Parathyroid adenoma (tissue), 2 donors: ENCODE results near the gene WFS1.

Experiments
- H2AFZ ChIP-seq: fragments of 300-600 bp; sonication (generic); one replicate; pipeline ENCODE4 v1.7.0; 2017; ENCODE audit warnings: antibody characterized with exemption, mild to moderate bottlenecking
- H3K27ac ChIP-seq: fragments of 300-600 bp; sonication (generic); one replicate; pipeline ENCODE4 v1.7.0; 2017
- H3K27me3 ChIP-seq: fragments of 300-600 bp; sonication (generic); one replicate; pipeline ENCODE4 v1.7.0; 2017; ENCODE audit warnings: low read length; ENCODE audit not compliant: control insufficient read depth, insufficient read depth
- H3K36me3 ChIP-seq: fragments of 300-600 bp; sonication (generic); one replicate; pipeline ENCODE4 v1.7.0; 2017; ENCODE audit warnings: low read length; ENCODE audit not compliant: control insufficient read depth, insufficient read depth
- H3K4me1 ChIP-seq: fragments of 300-600 bp; sonication (generic); one replicate; pipeline ENCODE4 v1.7.0; 2017; ENCODE audit warnings: control low read depth
- H3K4me2 ChIP-seq: fragments of 300-600 bp; sonication (generic); one replicate; pipeline ENCODE4 v1.7.0; 2017; ENCODE audit warnings: low read length
- H3K4me3 ChIP-seq: fragments of 300-600 bp; sonication (generic); one replicate; pipeline ENCODE4 v1.7.0; 2017; ENCODE audit warnings: low read depth, low read length
- H3K79me2 ChIP-seq: fragments of 300-600 bp; sonication (generic); one replicate; pipeline ENCODE4 v1.7.0; 2017; ENCODE audit warnings: control low read depth
- H3K9ac ChIP-seq: fragments of 300-600 bp; sonication (generic); one replicate; pipeline ENCODE4 v1.7.0; 2017; ENCODE audit warnings: mild to moderate bottlenecking
- H3K9me3 ChIP-seq: fragments of 300-600 bp; sonication (generic); one replicate; pipeline ENCODE4 v1.7.0; 2017; ENCODE audit warnings: low read length; ENCODE audit not compliant: control insufficient read depth
- TF ChIP-seq, protein P1 (sequence below): fragments of 300-600 bp; sonication (generic); IDR thresholded peaks from one replicate; pipeline ENCODE4 v1.7.0; 2017; ENCODE audit warnings: antibody characterized with exemption, mild to moderate bottlenecking
- donor health status: primary hyperparathyroidism.

WFS1 gene

DNA sequence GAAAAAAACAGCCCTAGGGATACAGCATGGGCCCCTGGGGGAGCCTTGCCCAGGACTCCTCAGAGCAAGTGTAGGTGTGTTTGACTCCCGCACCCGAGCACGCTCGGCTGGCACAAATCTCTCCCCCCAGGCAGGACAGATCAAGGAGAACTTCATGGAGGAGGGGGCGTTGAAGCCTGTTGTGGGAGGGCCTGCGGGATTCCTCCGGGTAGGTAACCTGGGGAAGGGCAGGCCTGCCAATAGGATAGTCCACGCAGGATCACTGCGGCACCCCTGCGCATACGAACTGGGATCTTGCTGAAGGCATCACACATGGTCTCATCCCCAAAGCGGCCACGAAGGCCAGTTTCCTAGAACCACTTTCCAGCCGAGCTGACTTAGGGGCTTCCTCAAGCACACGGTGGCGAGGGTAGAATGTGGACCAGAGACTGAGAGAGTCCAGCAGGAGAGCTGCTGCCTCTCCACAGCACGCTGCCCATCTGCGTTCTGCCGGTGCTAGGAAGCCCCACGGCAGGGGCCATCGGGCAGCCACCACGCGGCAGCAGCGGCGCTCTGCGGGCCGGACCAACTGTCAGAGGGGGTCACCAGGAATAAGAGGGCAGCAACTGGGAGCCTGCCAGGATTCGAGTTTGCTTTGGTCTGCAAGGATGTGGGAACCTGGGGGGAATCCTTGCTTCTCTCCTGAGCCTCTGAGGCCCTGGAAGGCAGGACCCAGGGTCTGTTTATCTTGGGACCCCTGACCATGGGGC lies 56.8 kb downstream of the WFS1 start:
- no peaks in the 10 kb centered on the region for H3K9me3 ChIP-seq
- H2AFZ ChIP-seq = no peak overlapping the region
- no peaks in the 10 kb centered on the region for H3K27me3 ChIP-seq
- H3K9ac ChIP-seq = no peak overlapping the region
- H3K4me1 ChIP-seq = no peaks in the 10 kb centered on the region
- no peaks in the 10 kb centered on the region for H3K36me3 ChIP-seq
- no peak overlapping the region for H3K27ac ChIP-seq
- no peak overlapping the region for H3K4me3 ChIP-seq
- no peak overlapping the region for H3K4me2 ChIP-seq
- TF ChIP-seq, protein P1, sequence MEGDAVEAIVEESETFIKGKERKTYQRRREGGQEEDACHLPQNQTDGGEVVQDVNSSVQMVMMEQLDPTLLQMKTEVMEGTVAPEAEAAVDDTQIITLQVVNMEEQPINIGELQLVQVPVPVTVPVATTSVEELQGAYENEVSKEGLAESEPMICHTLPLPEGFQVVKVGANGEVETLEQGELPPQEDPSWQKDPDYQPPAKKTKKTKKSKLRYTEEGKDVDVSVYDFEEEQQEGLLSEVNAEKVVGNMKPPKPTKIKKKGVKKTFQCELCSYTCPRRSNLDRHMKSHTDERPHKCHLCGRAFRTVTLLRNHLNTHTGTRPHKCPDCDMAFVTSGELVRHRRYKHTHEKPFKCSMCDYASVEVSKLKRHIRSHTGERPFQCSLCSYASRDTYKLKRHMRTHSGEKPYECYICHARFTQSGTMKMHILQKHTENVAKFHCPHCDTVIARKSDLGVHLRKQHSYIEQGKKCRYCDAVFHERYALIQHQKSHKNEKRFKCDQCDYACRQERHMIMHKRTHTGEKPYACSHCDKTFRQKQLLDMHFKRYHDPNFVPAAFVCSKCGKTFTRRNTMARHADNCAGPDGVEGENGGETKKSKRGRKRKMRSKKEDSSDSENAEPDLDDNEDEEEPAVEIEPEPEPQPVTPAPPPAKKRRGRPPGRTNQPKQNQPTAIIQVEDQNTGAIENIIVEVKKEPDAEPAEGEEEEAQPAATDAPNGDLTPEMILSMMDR = no peak
- no peaks in the 10 kb centered on the region for H3K79me2 ChIP-seq

DNA sequence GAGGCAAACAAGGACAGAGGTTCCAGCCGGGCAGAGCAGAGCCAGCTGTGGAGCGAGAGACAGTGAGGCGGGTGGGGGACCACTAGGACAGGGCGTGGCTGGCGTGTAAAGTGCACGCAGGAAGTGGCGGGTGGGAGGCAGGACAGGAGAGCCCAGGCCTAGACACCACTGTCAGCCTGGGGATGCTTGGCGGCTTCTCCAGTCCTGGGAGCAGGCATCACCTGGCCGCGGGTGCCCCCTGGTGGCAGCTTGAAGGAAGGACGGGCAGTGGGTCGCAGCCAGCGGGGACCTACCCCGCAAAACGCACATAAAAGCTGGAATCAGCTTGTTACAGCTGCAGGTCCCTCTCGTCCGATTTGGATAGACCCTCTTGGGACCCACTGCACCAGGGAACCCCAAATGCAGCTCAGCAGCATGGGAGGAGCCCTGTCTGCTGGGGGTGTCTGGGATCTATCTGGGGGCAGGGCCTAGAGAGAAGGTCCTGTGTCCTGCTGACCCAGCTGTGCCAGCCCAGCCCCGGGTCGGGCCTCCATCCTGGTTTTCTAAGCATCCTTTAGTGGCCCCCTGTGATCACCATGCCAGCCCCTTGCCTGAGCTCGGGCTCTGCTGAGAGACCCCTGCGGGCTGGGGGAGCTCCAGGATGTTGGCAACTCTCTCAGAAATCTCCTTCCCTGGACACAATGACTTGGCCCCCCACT lies 57.7 kb downstream of the WFS1 start:
- H3K4me2 ChIP-seq = no peak overlapping the region
- TF ChIP-seq, protein P1 = peak; percentile 70
- no peak overlapping the region for H2AFZ ChIP-seq
- H3K9ac ChIP-seq = no peak overlapping the region
- no peaks in the 10 kb centered on the region for H3K9me3 ChIP-seq
- no peaks in the 10 kb centered on the region for H3K4me1 ChIP-seq
- H3K36me3 ChIP-seq = no peaks in the 10 kb centered on the region
- no peaks in the 10 kb centered on the region for H3K79me2 ChIP-seq
- no peaks in the 10 kb centered on the region for H3K27me3 ChIP-seq
- H3K27ac ChIP-seq = no peak overlapping the region
- H3K4me3 ChIP-seq = no peak overlapping the region

DNA sequence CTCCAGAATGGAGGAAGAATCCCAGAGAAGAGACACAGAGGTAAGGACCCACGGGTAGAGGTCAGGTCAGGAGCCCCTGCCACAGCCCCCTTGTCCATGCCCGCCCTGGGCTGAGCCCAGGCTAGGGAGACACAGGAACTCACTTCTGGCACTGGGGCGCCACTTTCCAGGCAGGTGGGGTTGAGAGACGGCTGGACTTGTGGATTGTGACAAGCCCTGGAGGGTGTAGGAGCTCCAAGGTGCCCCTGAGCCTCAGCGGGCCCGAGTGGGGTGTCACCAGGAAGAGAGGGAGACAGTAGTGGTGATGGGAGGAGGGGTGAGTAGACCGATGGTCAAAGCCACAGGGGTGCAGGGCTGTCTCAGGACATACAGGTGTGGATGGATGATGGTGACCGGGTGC lies 58.9 kb downstream of the WFS1 start:
- TF ChIP-seq, protein P1 = no peak
- Histone ChIP-seq H3K27me3 (no peaks in the 10 kb centered on the region), H3K27ac (no peak overlapping the region)

DNA sequence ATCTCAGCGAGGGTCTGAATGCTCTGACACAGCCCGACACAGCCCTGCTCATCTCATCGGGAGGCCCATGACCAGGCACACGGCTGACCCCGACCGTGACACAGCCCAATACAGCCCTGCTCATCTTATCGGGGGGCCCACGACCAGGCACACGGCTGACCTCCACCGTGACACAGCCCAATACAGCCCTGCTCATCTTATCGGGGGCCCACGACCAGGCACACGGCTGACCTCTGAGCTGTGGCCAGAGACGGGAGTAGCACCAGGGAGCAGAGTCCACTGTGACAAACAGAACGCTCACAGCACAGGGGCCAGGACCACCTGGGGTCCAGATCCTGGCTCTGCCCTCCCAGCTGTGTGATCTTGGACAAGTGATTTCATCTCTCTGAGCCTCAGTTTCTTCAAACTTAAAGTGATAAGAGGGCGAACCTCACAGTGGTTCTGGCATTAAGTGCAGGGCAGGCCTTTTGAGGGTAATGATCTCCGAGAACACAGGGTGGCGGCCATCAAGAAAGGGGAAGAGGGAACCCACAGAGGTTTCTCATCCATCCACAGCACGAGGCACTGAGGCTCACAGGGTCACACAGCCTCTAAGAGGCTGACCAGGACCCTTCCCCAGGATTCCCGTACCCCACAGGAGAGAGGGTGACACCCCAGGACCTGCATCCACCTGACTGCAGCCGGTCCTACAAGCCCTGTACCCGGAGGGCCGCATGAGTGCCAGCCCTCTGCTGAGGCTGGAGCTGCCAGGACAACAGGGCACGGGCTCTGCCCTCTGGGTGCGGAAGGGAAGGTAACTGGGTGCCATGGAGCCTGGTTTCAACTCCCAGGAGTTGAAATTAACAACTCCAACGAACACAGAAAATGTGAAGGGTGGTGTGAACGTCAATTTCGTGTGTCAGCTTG lies 60.1 kb downstream of the WFS1 start:
- H3K4me2 ChIP-seq = no peak overlapping the region
- TF ChIP-seq, protein P1 = no peak
- H3K36me3 ChIP-seq = no peaks in the 10 kb centered on the region
- no peaks in the 10 kb centered on the region for H3K4me1 ChIP-seq
- no peak overlapping the region for H3K4me3 ChIP-seq
- H3K79me2 ChIP-seq = no peaks in the 10 kb centered on the region
- H3K27ac ChIP-seq = no peak overlapping the region
- H3K9me3 ChIP-seq = no peaks in the 10 kb centered on the region
- H3K9ac ChIP-seq = no peak overlapping the region
- no peaks in the 10 kb centered on the region for H3K27me3 ChIP-seq
- H2AFZ ChIP-seq = no peak overlapping the region

More for the DNA sequence above, 58.9 kb downstream of the WFS1 start:
- Histone ChIP-seq H3K4me3 (no peak overlapping the region), H3K36me3 (no peaks in the 10 kb centered on the region), H3K9ac (no peak overlapping the region), H3K9me3 (no peaks in the 10 kb centered on the region), H3K4me1 (no peaks in the 10 kb centered on the region), H3K4me2 (no peak overlapping the region), H2AFZ (no peak overlapping the region), H3K79me2 (no peaks in the 10 kb centered on the region)
